Measurements from ENCODE around the gene LHFPL6.
"Not testable (repeated sequence)": the region's sequence is repeated elsewhere in the genome, so short reads cannot be mapped to it uniquely, and the experiment has no call there.

Gene LHFPL6

GRCh38 chr13:39378306-39378705 lies 224.7 kb downstream of the LHFPL6 start:
- no peak for DNase-seq

DNA sequence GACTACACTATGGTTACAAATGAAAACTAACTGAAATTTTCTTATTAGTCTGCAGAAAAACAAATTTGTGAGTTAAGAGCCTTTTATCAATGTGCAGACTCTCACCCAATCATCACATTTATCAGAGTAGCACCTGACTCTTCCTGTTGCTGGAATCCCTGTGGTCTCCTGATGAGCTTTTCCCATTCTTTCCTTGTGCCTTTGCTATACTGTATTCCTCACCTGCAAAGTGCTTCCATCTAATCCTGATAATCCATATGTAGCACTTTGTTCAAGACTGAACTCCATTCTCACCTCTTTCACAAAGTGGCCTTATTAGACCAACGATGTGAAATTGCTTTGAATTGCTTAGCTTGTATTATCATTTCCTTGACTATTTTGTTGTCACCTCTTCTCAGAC lies 225.3 kb downstream of the LHFPL6 start:
- DNase-seq, result no peak

GRCh38 chr13:39376076-39376475 lies 226.9 kb downstream of the LHFPL6 start:
- no peak for DNase-seq

- DNase-seq, result no peak
These were observed 227.4 kb downstream of the LHFPL6 start for GRCh38 chr13:39375601-39376000.

- no peak for DNase-seq
These were observed 228.2 kb downstream of the LHFPL6 start for GRCh38 chr13:39374741-39375189.

DNA sequence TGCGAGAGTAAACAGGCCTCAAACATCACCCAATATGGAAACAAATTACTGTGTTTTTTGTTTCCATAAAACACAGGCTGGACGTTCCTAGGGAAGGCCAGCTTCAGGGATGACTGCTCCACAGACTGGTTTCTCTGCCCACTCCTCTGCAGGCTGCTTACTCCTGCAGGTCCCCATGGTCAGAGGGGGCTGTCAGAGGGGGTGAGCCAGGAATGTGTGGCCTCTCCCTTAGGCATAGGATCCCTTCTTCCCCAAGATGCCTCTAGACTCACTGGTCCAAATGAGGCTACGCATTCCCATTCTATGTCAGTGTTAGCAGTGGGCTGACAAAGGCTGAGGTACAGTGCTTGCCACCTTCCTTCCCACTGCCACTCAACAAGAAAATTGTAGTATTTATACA lies 229.8 kb downstream of the LHFPL6 start:
- DNase-seq, result no peak

- no peak for DNase-seq
These were observed 231.3 kb downstream of the LHFPL6 start for GRCh38 chr13:39371706-39372105.

- DNase-seq, result no peak
These were observed 232.4 kb downstream of the LHFPL6 start for GRCh38 chr13:39370554-39370953.

GRCh38 chr13:39370048-39370447 lies 232.9 kb downstream of the LHFPL6 start:
- no peak for DNase-seq

GRCh38 chr13:39369161-39369890 lies 233.7 kb downstream of the LHFPL6 start:
- DNase-seq, result no peak

- DNase-seq, result no peak
These were observed 237.1 kb downstream of the LHFPL6 start for GRCh38 chr13:39365879-39366278.

DNA sequence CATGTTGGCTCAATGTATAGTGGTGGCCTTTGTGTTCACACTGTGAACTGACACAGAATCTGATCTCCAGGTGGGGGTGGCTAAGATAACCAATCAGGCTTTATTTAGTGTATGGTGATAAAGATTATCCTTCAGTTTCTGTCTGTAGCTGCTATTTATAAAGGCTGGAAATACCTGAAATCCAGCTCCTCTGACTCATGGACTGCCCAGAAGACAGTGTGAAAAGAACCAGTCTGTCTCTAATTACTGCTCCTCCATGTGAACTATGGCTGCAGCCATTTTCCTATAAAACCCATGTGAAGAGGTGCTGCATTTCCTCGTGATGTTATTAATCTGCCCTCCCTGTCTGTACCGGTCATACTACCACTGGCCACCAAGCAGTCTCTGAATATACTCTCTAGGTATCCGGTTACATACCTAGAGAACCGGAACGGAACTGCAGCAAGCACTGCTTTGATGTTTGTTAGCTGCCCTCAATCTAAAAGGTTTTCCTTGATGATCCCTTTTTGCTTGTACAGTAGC lies 238.0 kb downstream of the LHFPL6 start:
- DNase-seq, result no peak

DNA sequence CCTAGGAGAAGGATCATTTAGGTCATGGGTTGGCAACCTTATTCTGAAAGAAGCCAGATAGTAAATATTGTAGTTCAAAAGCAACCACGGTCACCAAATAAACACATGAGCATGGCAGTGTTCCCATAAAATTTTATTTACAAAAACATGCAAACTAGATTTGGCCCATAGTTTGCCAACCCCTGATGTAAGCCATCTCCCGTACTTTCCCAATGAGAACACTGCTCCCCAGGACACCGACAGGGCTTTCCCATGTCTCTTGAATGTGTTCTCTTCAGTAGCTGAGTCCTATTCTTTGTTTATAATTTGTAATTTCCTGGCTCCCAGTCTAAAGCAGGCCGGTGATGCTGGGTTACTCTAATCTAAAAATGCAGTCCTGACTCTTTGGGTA lies 239.6 kb downstream of the LHFPL6 start:
- DNase-seq, result no peak

DNA sequence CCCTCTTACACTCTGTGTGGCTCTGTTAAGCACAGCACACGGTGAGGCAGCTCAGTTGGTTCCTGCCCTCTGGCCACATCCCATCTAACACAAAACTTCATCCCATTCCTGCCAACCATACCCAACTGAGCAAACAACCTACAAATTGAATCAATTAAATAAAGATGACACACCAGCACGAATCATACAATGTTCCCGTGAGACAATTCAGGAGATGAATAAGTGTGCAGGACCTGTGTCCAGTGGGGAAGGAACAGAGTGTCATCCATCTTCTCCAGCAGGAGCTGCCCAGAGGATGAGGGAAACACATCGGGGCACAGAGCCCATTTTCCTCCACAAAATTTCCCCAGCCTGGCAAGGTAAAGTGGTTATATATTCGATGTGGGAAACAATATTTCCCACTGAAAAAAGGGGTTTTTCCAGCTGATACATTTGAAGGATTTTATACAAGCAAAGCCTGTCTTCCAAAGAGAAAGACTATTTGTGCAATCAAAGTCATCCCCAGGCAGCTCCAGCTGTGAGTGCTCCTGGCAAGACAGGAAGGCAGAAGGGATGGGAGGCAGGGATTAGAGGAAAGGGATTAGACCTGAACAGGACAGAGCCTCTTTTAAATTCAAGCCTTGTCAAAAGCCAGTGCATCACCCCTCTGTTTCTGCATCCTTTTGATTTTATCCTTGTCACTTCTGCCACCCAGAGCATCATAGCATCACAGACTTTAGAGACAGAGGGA lies 240.2 kb downstream of the LHFPL6 start:
- no peak for DNase-seq

DNA sequence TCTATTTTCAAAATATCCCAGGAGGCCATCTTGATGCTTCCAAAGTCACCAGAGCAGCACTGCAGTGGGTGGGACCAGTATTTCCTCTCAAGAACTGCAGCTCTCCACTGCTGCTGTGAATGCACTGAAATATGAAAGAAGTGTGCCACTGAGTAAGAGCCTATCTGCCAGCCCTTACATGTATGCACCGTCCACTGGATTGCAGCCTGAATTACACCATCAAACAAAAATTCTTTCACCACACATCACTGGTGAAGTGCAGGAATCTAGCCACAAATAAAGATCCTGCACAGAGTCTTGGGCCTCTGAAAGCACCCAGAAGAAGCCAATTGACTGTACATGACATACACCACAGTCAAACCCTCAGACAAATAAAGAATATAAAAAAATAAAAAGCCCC lies 249.0 kb downstream of the LHFPL6 start:
- DNase-seq, result no peak

DNA sequence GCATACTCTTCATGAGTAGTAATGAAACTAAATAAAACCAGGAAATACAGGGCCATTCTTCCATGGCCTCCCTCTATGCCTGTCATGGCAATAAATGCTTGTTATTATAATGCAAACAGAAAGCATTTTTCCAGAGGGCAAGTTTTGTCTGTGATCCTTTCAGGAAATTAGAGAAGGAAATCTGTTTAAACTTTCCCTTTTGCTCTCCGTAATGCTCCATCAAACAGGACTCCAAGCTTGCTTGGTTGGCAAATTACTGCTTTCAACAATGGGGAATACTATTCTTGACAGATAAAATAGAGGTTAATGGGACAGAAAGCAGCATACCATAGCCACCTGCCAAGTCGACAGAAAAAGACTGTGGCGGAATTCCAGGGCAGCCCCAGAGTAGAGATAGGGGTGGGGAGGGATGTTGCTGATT lies 252.5 kb downstream of the LHFPL6 start:
- DNase-seq, result no peak

DNA sequence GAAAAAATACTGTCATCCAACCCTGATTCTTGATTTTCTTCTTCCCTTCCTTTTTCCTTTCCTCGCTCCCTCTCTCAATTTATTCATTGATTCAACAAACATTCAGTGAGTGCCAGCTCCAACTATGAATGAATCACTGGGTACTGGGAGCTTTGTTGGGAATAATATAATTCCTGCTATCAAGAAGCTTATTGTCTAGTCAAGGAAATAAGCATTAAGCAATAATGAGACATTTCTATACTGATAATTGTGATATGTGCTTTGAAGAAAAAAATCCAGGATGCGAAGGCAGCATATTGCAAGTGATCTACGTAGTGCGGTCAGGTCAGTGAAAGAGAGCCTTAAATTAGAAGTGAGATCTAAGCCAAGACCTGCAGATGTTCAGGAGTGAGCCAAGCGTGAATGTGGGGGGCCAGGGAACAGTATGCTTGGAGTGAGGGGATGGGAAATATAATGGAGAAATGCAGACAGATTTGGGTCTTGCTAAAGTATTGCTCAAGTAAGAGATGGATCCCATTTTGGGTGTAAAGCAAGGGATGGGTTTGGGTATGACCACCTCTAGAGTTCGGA lies 253.5 kb downstream of the LHFPL6 start:
- no peak for DNase-seq

DNA sequence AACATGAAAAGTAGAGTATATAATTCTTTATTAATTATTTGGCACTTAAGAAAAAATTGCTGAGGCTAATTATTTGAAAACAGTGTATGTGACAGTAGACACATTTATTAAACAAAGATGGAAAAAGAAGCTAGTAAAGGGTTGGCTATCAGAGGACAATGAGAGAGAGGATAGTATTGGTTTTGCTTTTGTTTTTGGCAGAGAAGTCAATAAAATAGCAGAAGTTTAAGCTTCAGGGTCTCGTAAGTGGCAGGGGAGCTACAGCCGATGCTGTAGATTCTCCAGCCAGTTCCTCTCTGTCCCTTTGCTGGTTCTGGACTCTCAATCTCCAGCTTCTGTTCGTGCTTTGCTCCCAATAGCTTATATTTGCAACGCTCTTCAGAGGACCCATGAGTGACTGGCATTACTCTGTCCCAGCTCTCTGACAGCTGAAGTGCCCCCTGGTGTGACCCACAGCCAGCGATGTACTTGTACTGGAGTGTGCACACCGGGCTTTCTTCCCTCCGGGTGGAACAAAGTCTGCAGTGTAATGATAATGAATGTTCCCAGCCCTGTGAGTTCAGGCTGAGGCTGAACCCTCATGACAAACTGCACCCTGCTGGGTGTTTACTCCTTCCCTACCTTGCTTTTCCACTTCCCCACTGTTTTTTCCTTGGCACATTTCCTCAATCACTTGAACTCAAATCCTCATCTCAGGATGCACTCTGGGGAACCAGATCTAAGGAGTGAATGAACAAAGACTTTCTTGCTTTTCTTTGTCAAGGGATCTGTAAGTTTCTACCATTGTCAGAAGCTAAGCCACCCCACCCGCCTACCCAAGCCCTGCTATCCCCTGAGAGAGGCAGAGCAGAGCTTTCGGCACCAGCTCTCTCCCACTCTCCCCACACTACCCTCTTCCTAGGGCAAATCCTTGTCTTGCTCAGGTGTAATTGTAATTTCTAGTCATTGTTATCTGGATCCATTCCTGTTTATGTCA lies 254.8 kb downstream of the LHFPL6 start:
- no peak for DNase-seq

GRCh38 chr13:39345982-39346381 lies 257.0 kb downstream of the LHFPL6 start:
- DNase-seq, result no peak

- DNase-seq, result no peak
These were observed 261.7 kb downstream of the LHFPL6 start for GRCh38 chr13:39341251-39341650.

DNA sequence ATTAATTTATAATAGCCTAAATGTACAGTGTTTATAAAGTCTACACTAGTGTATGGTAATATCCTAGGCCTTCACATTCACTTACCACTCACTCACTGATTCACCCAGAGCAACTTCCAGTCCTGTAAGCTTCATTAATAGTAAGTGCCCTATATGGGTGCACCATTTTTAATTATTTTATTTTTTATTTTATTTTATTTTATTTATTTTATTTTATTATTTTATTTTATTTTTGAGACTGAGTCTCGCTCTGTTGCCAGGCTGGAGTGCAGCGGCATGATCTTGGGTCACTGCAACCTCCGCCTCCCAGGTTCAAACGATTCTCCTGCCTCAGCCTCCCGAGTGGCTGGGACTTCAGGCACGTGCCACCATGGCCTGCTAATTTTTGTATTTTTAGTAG lies 264.9 kb downstream of the LHFPL6 start:
- not testable (repeated sequence) for DNase-seq

- no peak for DNase-seq
These were observed 266.1 kb downstream of the LHFPL6 start for GRCh38 chr13:39336937-39337336.

DNA sequence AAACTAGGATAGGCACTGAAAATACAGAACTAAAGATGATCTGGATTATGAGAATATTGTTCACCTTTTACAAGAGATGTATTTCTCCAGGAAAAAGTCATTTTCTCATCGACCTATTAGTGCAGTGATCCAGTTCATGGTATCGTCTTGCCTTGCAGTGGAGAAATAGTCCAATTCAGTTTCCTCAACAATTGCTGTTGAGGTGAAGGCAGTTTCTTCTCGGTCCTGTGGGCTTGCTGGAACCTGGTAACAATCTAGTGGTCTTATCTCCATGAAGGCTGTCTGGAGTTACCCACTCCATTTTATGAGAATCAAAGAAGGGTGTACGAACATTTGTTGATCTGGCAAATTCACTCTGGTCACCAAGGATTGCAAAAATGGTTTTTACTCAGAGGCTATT lies 266.8 kb downstream of the LHFPL6 start:
- no peak for DNase-seq
